ENCODE measurements around the gene CHPT1. TPM values are rescaled to one million over a fixed set of nuclear protein-coding genes. Genes with fewer than 3 reads are reported as not detected.

CHPT1 gene
- total and polyA plus RNA-seq, 9 of the 15 experiments (the other 6 are each of a cell fraction or from before 2014, with no cell fraction given), result 15.3 to 210 (median 91.9) TPM

DNA sequence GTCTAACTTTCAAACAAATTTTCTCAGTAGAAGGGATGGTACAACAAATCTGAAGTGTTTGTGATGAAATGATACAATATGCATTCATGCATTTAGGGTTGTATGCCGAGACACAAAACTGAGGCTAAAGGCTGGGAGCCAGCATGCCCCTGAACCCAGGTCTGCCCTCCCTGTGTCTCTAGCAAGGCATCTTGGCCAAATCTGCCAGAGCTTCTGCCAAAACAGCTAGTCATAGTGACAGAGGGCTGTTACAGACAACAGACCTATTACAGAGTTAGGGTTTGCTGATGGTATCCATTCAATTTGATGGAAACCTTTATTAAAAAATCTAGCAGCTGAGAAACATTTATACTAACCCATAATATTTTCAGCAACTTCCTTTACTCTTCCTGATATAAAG, 11.3 kb upstream of the CHPT1 start:
- WGBS (ENCODE audit: insufficient coverage, low coverage, missing lambda C conversion rate), result 73% methylated on average over 1 of the region's 1 CpG
- no peaks in the 10 kb centered on the region for H3K79me2 ChIP-seq (ENCODE audit: control insufficient read depth, insufficient read depth, low read length)
- H3K4me3 ChIP-seq, result no peak overlapping the region
- no peak for DNase-seq (ENCODE audit: extremely low read depth in 1 of 4, low spot score in 3 of 4)
- H2AFZ ChIP-seq (ENCODE audit: low read depth, low read length), result peak overlapping the region; percentile 28
- H3K9ac ChIP-seq (ENCODE audit: insufficient read depth in 1 of 2, low read depth in 2 of 2, low read length in 2 of 2), result no peak overlapping the region
- no peaks in the 10 kb centered on the region for H3K9me3 ChIP-seq (replicated peaks; ENCODE audit: control insufficient read depth, insufficient read depth, low read depth, low read length)
- no peaks in the 10 kb centered on the region for H3K27me3 ChIP-seq (ENCODE audit: control insufficient read depth in 2 of 2, insufficient read depth in 2 of 2, low read length in 2 of 2)
- no peaks in the 10 kb centered on the region for H4K20me1 ChIP-seq (replicated peaks; ENCODE audit: control insufficient read depth, insufficient read depth, low read length)
- ChIA-PET CTCF (ENCODE audit: low intra/inter-chr PET ratio) (no interaction called here), POLR2A (no interaction called here)
- ATAC-seq, result peak; percentile 43; the same call in 2 of the 3 replicates
- no peak for FAIRE-seq
- H3K27ac ChIP-seq (ENCODE audit: extremely low read depth, low read depth, low read length), result no peak overlapping the region
- no TSS peak for BruUV-seq (replicated peaks)
- no peaks in the 10 kb centered on the region for H3K9me1 ChIP-seq (ENCODE audit: control insufficient read depth, insufficient read depth, low read length)
- no peaks in the 10 kb centered on the region for H3K36me3 ChIP-seq (ENCODE audit: control insufficient read depth, insufficient read depth, low read length)
- intact Hi-C loops (cut with micrococcal nuclease) (no loop called here), in situ Hi-C loops (cut with MboI) (no loop called here)
- H3K4me2 ChIP-seq (ENCODE audit: insufficient read depth, low read length), result no peak overlapping the region
- H3K4me1 ChIP-seq (replicated peaks in 1 of 2; ENCODE audit: control insufficient read depth in 2 of 2, insufficient read depth in 2 of 2, low read length in 2 of 2), result no peaks in the 10 kb centered on the region
- TF ChIP-seq E4F1 (CRISPR knock-in tag; IDR thresholded peaks at IDR 0.05; ENCODE audit: borderline replicate concordance) (no peak), RFX1 (IDR thresholded peaks at IDR 0.05) (no peak), GMEB1 (CRISPR knock-in tag; IDR thresholded peaks at IDR 0.05) (no peak), EHMT2 (IDR thresholded peaks at IDR 0.05) (no peak), FOSL1 (tag; conservative IDR thresholded peaks at IDR 0.05) (no peak), ZNF239 (CRISPR knock-in tag; IDR thresholded peaks at IDR 0.05) (no peak), CTBP1 (IDR thresholded peaks at IDR 0.05; ENCODE audit: borderline replicate concordance) (no peak), SMARCE1 (IDR thresholded peaks at IDR 0.05) (no peak), NFIC (IDR thresholded peaks at IDR 0.05) (no peak), ETS2 (tag; IDR thresholded peaks at IDR 0.05; ENCODE audit: borderline replicate concordance, poor library complexity, severe bottlenecking) (no peak), ADNP (tag; IDR thresholded peaks at IDR 0.05) (no peak), ZNF280B (CRISPR knock-in tag; IDR thresholded peaks at IDR 0.05) (no peak), TRIM25 (IDR thresholded peaks at IDR 0.05; ENCODE audit: borderline replicate concordance) (no peak), LEF1 (IDR thresholded peaks at IDR 0.05) (no peak)
- TF ChIP-seq, protein P1, sequence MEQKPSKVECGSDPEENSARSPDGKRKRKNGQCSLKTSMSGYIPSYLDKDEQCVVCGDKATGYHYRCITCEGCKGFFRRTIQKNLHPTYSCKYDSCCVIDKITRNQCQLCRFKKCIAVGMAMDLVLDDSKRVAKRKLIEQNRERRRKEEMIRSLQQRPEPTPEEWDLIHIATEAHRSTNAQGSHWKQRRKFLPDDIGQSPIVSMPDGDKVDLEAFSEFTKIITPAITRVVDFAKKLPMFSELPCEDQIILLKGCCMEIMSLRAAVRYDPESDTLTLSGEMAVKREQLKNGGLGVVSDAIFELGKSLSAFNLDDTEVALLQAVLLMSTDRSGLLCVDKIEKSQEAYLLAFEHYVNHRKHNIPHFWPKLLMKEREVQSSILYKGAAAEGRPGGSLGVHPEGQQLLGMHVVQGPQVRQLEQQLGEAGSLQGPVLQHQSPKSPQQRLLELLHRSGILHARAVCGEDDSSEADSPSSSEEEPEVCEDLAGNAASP (IDR thresholded peaks at IDR 0.05), result no peak

Measured in K562 (cell line).